K562 (cell line): Measurements from ENCODE around the gene HK1. TPM values are rescaled to one million over a fixed set of nuclear protein-coding genes. Genes with fewer than 3 reads are reported as not detected.

Experiments used
- ATAC-seq: fragments of 200-7000 bp; cut with Tn5 transposase; 3 replicates; pipeline ENCODE4 v1.9.1; 2020; ENCODE audit warnings: moderate library complexity
- BruUV-seq: library from RNA; stranded (reverse); fragments of 400-500 nt; replicated peaks from 2 replicates; lab custom pipeline; 2021; lab: Mats Ljungman, UMichigan
- CTCF ChIA-PET: fragments of 300-600 bp; formaldehyde crosslinking; extraction: SDS; loops from one replicate; lab custom pipeline; 2021; ENCODE audit warnings: low intra/inter-chr PET ratio; lab: Yijun Ruan, JAX
- POLR2A ChIA-PET: fragments of 300-600, 350-650 bp; sonication (Branson Sonifier 250); formaldehyde crosslinking; extraction: SDS; loops from one replicate; lab custom pipeline; 2021; ENCODE audit warnings: antibody characterized with exemption, inconsistent platforms; lab: Yijun Ruan, JAX
- DNase-seq, 4 experiments: peaks; one replicate each; pipeline versions ENCODE4 v3.0.0 to v3.0.0-alpha.2; 2011 to 2018; ENCODE audit warnings: low spot score in 3 of 4, mixed read lengths in 3 of 4; ENCODE audit errors: extremely low read depth in 1 of 4
- FAIRE-seq: peaks from 2 replicates; lab custom pipeline; 2011; peaks lifted over from hg19 to GRCh38; lab: Jason Lieb, UNC
- H2AFZ ChIP-seq: 2 replicates; pipeline ENCODE4 v1.6.0; 2011; ENCODE audit warnings: low read depth, low read length, control low read depth, inconsistent platforms
- H3K27ac ChIP-seq: fragments of 200-600 bp; 3 replicates; pipeline ENCODE4 v1.8.0; 2011; ENCODE audit warnings: low read depth, mild to moderate bottlenecking, control low read depth, inconsistent platforms, low read length, moderate library complexity, mixed read lengths; ENCODE audit errors: extremely low read depth
- H3K27me3 ChIP-seq, 2 experiments: fragments of 300-600 bp in 1 of 2; 2 replicates in 1 of 2; 3 replicates in 1 of 2; pipeline versions ENCODE4 v1.6.0 to v1.8.0; 2011; ENCODE audit warnings: inconsistent platforms in 2 of 2, low read length in 2 of 2, mild to moderate bottlenecking in 1 of 2, mixed read lengths in 1 of 2, moderate library complexity in 1 of 2; ENCODE audit not compliant: control insufficient read depth in 2 of 2, insufficient read depth in 2 of 2
- H3K36me3 ChIP-seq: fragments of 300-600 bp; 3 replicates; pipeline ENCODE4 v1.8.0; 2011; ENCODE audit warnings: mild to moderate bottlenecking, low read length, inconsistent platforms; ENCODE audit not compliant: control insufficient read depth, insufficient read depth
- H3K4me1 ChIP-seq, 2 experiments: fragments of 200-600 bp in 1 of 2; replicated peaks in 1 of 2; 2 replicates in 1 of 2; 3 replicates in 1 of 2; pipeline versions ENCODE4 v1.5.1 to v1.8.0; 2011; ENCODE audit warnings: inconsistent platforms in 2 of 2, low read length in 2 of 2, mild to moderate bottlenecking in 1 of 2, mixed read lengths in 1 of 2, moderate library complexity in 1 of 2; ENCODE audit not compliant: control insufficient read depth in 2 of 2, insufficient read depth in 2 of 2
- H3K4me2 ChIP-seq: 2 replicates; pipeline ENCODE4 v1.6.1; 2011; ENCODE audit warnings: low read length, control low read depth, inconsistent platforms, mixed read lengths; ENCODE audit not compliant: insufficient read depth
- H3K4me3 ChIP-seq: fragments of 200-600 bp; sonication (generic), shearing (Covaris generic); 2 replicates; pipeline ENCODE4 v1.5.1; 2016; ENCODE audit warnings: control low read depth, inconsistent platforms
- H3K79me2 ChIP-seq: fragments of 200-600 bp; 3 replicates; pipeline ENCODE4 v1.8.0; 2011; ENCODE audit warnings: low read length, inconsistent platforms; ENCODE audit not compliant: control insufficient read depth, insufficient read depth
- H3K9ac ChIP-seq, 2 experiments: 2 replicates each; pipeline versions ENCODE4 v1.6.0 to v1.6.1; 2011; ENCODE audit warnings: low read depth in 2 of 2, low read length in 2 of 2, control low read depth in 1 of 2, inconsistent platforms in 1 of 2, mild to moderate bottlenecking in 1 of 2, mixed read lengths in 1 of 2; ENCODE audit not compliant: insufficient read depth in 1 of 2
- H3K9me1 ChIP-seq: one replicate; pipeline ENCODE4 v1.6.0; 2011; ENCODE audit warnings: inconsistent platforms, mild to moderate bottlenecking, low read length, moderate library complexity; ENCODE audit not compliant: control insufficient read depth, insufficient read depth
- H3K9me3 ChIP-seq: replicated peaks from 2 replicates; pipeline ENCODE4 v1.5.1; 2011; ENCODE audit warnings: low read depth, low read length, inconsistent platforms; ENCODE audit not compliant: control insufficient read depth, insufficient read depth
- H4K20me1 ChIP-seq: replicated peaks from 2 replicates; pipeline ENCODE4 v1.6.1; 2011; ENCODE audit warnings: low read length, inconsistent platforms, mixed read lengths; ENCODE audit not compliant: control insufficient read depth, insufficient read depth
- GATA2 ChIP-seq: sonication (generic); formaldehyde crosslinking; IDR thresholded peaks from 2 replicates; pipeline ENCODE4 v1.4.0; 2020; ENCODE audit warnings: mild to moderate bottlenecking, missing genetic modification reagents
- MAFK ChIP-seq: IDR thresholded peaks from 2 replicates; pipeline ENCODE4 v1.6.1; 2011; ENCODE audit warnings: low read length, improper control_type of control experiment
- MITF ChIP-seq: IDR thresholded peaks from 2 replicates; pipeline ENCODE4 v1.6.1; 2014; ENCODE audit warnings: antibody characterized with exemption
- NFE2 ChIP-seq: IDR thresholded peaks from 2 replicates; pipeline ENCODE4 v1.6.1; 2014; ENCODE audit warnings: antibody characterized with exemption, low read depth
- PBX2 ChIP-seq, 2 experiments: IDR thresholded peaks in 1 of 2; conservative IDR thresholded peaks in 1 of 2; 2 replicates each; pipeline ENCODE4 v1.6.1; 2016; ENCODE audit warnings: low read depth in 2 of 2, mild to moderate bottlenecking in 1 of 2, missing compliant biosample characterization in 1 of 2, missing genetic modification characterization in 1 of 2, moderate library complexity in 1 of 2
- PKNOX1 ChIP-seq: fragments of 450-650 bp; IDR thresholded peaks from 2 replicates; pipeline ENCODE4 v1.6.1; 2016
- POLR2G ChIP-seq: fragments of 200-400 bp; formaldehyde crosslinking; IDR thresholded peaks from 2 replicates; pipeline ENCODE4 v1.6.1; 2017; ENCODE audit warnings: low read depth, mild to moderate bottlenecking, antibody characterized with exemption, low read length, moderate library complexity
- VEZF1 ChIP-seq: fragments of 200-800 bp; sonication (Bioruptor generic); IDR thresholded peaks from 2 replicates; pipeline ENCODE4 v1.6.1; 2017; ENCODE audit warnings: missing genetic modification characterization, missing compliant biosample characterization
- ZEB2 ChIP-seq: fragments of 450-650 bp; IDR thresholded peaks from 2 replicates; pipeline ENCODE4 v1.6.1; 2016
- WGBS: fragments of 100-300 bp; shearing (Covaris generic); methylation state at CpG from one replicate; pipeline ENCODE4 v1.1.6; 2016; ENCODE audit warnings: low coverage, mixed read lengths; ENCODE audit not compliant: insufficient coverage; ENCODE audit errors: missing lambda C conversion rate; 5-methylcytosine and 5-hydroxymethylcytosine counted together
- in situ Hi-C: fragments of 300-500 bp; cut with MboI; formaldehyde crosslinking; loops from 4 replicates; pipeline ENCODE4 v1.15.0; 2018; ENCODE audit warnings: inconsistent platforms, mixed read lengths
- intact Hi-C: fragments of 100-400 bp; cut with micrococcal nuclease; formaldehyde crosslinking; loops from 2 replicates; pipeline ENCODE4 v1.14.2; 2022
- polyA plus RNA-seq, 8 experiments: library from polyadenylated mRNA; depleted of rRNA in 4 of 8; stranded (reverse) in 5 of 8; unstranded in 3 of 8; fragments of >200 nt; fragmentation: Nextera tagmentation in 2 of 8; fragmentation: Illumina TruSeq in 1 of 8; extraction: Ambion mirVana in 2 of 8; extraction: Trizol in 1 of 8; gene quantifications; 2 replicates each; pipeline versions ENCODE4 v1.2.1 to v1.2.3, GENCODE V29; 2011 to 2014; ENCODE audit warnings: inconsistent platforms in 1 of 8, missing spikeins in 1 of 8
- total RNA-seq, 7 experiments: library from RNA; depleted of rRNA in 6 of 7; stranded (reverse); fragments of >200 nt in 6 of 7; fragmentation: Illumina TruSeq in 2 of 7; extraction: Trizol in 2 of 7; gene quantifications; 2 replicates each; pipeline versions ENCODE4 v1.2.1 to v1.2.3, GENCODE V29; 2011 to 2021; ENCODE audit warnings: low replicate concordance in 1 of 7

Gene HK1
- total and polyA plus RNA-seq, 9 of the 15 experiments (the other 6 are each of a cell fraction or from before 2014, with no cell fraction given): 29.2 to 444 (median 193) TPM

GRCh38 chr10:69389827-69390490 lies 111.7 kb downstream of the HK1 start:
- Histone ChIP-seq H3K9me1 (no peaks in the 10 kb centered on the region), H3K4me2 (peak overlapping the region; percentile 13; the same call in 1 of the 2 replicates), H3K9me3 (no peaks in the 10 kb centered on the region), H3K27me3 (no peaks in the 10 kb centered on the region), H2AFZ (no peak overlapping the region), H3K9ac (peak overlapping the region in 1 of 2 experiments; percentile 74; a peak in 1 of 4 replicates), H3K36me3 (peaks cover 99% of the 10 kb centered on the region), H4K20me1 (peaks cover 15% of the 10 kb centered on the region; the same call in 1 of the 2 replicates), H3K4me3 (no peak overlapping the region), H3K27ac (peak overlapping the region; percentile 65; the same call in 2 of the 3 replicates), H3K4me1 (peaks cover 12 to 17% of the 10 kb centered on the region in 2 experiments; a peak in 4 of 5 replicates), H3K79me2 (no peaks in the 10 kb centered on the region)
- no TSS peak for BruUV-seq
- ChIA-PET CTCF (interaction anchor here (1.0 kb wide), 1 partner anchor 152 kb away, joined by 10 read pairs; no protein-coding TSS in a partner anchor), POLR2A (interaction anchor here (0.6 to 3.2 kb wide), 19 partner anchors 9 to 992 kb away, joined by 3 to 14 read pairs (median 4); partner anchors contain the start of gene DDX21)
- peak; percentile 65 to 86 (median 71) for DNase-seq
- in situ Hi-C loops: loop anchor here (5.0 kb wide), 1 partner anchor 143 kb away; no protein-coding TSS in a partner anchor
- FAIRE-seq: peak; percentile 85
- intact Hi-C loops: loop anchor here (5.0 kb wide), 1 partner anchor 383 kb away; no protein-coding TSS in a partner anchor
- ATAC-seq: peak; percentile 88
- 67% methylated on average over 8 of the region's 8 CpGs for WGBS
- TF ChIP-seq VEZF1 (CRISPR knock-in tag) (peak; percentile 66; the same call in 1 of the 2 replicates), PKNOX1 (peak; percentile 86), GATA2 (CRISPR knock-in tag) (no peak), POLR2G (0 out of 2 replicates have a peak, but pooled peaks have one; percentile 7), MAFK (peak; percentile 54; the same call in 1 of the 2 replicates), NFE2 (peak; percentile 81), PBX2 (CRISPR knock-in tag; IDR thresholded peaks at IDR 0.05; ENCODE audit: low read depth) (no peak), PBX2 (tag; conservative IDR thresholded peaks at IDR 0.05; ENCODE audit: low read depth) (peak; percentile 63), ZEB2 (no peak), MITF (no peak)
